GM21717 (cell line): ENCODE data around the gene ST6GALNAC3.

Experiments
- ATAC-seq: cut with Tn5 transposase; IDR thresholded peaks from one replicate; pipeline ENCODE4 v1.9.1; 2021; ENCODE audit warnings: mild to moderate bottlenecking, moderate library complexity; ENCODE audit not compliant: unreplicated experiment

The ST6GALNAC3 gene

GRCh38 chr1:76491737-76492136, 417.2 kb downstream of the ST6GALNAC3 start:
- ATAC-seq: no peak

- no peak for ATAC-seq
These were observed 418.3 kb downstream of the ST6GALNAC3 start for GRCh38 chr1:76492752-76493430.

DNA sequence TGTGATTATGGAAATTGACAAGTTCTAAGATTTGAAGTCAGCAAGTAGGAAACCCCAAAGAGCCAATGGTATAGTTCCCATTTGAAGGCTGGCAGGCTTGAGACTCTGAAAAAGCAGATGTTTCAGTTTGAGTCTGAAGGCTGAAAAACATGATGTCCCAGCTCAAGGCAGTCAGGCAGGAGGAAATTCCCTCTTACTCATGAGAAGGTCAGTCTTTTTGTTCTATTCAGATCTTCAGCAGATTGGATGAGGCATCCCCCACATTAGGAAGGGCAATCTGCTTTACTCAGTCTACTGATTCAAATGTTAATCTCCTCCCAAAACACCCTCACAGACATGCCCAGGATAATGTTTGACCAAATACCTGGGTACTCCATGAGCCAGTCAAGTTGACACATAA, 420.3 kb downstream of the ST6GALNAC3 start:
- ATAC-seq: peak; percentile 93

- ATAC-seq: no peak
These were observed 422.3 kb downstream of the ST6GALNAC3 start for GRCh38 chr1:76496871-76497270.

DNA sequence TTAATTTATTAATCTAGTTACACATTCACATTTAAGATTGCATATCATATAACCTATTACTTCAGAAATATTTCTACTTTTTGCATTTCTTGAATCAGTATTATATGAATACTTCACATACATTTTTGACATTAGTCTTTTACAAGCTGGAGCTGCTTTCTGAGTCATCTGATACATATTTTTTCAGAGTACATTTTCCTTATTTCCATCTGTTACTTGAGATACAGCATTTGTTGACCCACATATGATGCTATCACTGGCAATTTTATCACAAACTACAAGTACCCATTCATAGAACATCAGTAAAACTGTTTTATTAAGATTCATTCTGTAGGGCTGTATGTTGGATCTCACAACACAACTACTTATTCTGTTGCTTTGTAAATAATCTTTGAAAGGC, 425.6 kb downstream of the ST6GALNAC3 start:
- ATAC-seq: no peak

DNA sequence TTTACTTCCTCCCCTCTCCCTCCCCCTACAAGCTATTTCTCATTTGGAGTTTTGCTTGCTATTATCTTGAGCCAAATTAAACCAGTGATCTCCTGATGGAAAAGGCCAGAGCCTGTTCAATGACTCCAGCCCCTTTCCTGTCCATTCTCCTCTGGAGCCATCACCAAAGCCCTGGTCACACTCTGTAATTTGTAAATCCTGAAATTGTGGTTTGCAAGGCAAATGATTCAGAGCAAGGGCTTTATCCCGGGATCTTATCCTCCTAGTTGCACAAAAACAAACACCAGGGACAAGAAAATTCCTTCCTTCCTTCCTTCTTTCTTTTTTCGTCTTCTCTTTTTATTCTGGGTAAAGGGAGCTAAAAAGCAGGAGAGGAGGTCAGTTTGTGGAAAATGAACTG, 426.6 kb downstream of the ST6GALNAC3 start:
- no peak for ATAC-seq

GRCh38 chr1:76501586-76502219, 427.2 kb downstream of the ST6GALNAC3 start:
- no peak for ATAC-seq

DNA sequence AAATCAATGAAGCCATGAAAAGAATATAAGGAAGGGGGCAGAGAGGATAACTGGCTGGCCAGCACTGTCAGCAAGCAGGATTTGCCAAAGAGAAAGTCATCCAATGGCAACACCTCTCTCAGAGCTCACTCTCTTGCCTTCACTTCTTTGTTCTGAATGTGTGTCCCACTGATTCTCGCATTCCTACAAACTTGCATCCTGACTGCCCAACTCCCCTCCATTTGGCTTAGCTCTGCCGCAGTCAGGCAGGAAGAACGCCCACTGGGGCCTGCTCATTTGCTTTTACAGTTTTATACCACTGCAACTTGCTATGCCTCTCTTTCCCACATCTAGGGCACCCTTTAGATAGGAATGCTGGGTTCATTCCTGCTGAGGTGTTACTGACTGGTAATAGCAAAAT, 428.6 kb downstream of the ST6GALNAC3 start:
- ATAC-seq: no peak

DNA sequence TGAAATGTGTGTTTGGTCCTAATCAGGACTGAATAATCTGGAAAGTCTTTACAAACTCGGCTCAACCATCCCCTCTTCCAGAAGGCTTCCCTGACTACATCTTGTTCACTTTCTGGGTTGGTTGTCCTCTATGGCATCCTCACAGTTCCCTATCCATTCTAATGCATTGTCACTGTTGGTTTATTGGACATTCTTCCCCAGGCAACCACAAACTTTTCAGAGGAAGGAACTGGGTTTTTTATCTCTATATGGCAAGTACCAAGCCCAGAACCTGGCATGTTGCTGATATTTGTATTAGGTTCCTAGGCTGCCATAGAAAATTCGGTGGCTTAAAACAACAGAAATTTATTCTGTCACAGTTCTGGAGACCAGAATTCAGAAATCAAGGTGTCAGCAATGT, 429.2 kb downstream of the ST6GALNAC3 start:
- ATAC-seq: no peak

GRCh38 chr1:76507376-76507775, 432.8 kb downstream of the ST6GALNAC3 start:
- no peak for ATAC-seq

GRCh38 chr1:76508871-76509270, 434.3 kb downstream of the ST6GALNAC3 start:
- ATAC-seq: no peak

GRCh38 chr1:76510672-76511557, 436.4 kb downstream of the ST6GALNAC3 start:
- no peak for ATAC-seq

DNA sequence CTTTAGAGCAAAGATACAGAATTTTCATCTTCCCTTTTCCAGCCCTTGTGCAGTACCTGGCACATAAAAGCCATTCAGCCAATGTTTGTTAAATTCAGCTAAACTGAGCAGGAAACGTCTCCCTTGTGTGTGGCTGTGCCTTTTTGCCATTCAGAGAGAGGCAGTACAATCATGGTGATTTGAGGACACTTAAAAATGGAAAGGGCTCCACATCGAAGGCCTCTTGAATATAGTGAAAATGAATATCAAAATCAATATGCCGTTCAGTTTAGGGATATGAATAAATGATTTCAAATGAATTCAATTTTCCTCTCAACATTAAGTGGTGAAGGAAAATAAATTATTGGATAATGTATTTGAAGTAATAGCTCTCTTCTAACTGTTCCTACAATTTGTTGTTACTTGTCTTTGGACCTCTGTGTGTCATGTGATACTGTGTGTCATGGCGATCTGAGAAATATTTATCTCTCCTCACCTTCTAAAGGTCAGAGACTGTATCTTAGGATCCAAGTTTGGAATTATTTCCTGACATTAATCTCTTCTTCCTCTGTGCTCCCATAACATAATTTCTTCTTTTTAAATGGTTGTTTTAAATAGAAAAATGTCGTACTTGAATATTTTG, 437.1 kb downstream of the ST6GALNAC3 start:
- ATAC-seq: no peak

DNA sequence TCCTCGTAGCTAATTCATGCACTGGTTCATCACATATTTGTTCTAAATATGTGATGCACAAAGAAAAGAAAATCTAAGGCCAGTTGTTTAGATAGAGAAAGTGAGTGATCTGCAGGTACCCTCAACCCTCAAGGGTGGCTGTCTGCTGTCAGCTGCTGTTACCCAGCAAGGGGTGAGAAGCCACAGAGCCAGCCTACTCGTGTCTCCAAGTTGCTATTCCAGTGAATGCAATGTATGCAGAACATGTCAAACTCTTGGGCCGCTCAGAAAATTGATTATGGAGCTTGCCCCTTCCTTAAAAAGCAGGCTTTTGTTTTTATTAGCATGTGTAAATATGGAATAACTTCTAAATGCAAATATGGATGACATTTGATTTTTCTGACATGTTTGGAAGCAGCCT, 456.4 kb downstream of the ST6GALNAC3 start:
- ATAC-seq: no peak

DNA sequence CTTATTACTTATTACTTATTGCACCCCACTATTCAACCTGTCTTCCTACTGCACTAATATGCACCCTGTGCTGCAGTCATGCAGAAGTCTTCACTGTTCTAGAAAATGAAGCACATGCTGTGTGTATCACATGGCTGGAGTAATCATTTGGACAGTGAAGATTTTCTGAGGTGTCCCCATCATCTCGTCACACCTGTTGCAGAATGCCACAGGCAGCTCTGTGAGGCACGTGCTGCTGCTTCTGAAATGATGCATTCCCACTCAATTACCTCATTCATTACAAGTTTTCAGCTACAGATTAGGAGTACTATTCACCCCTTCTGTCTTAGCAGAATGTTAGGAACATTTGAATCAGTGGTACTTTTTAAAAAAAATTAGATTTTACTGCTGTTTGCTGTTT, 467.1 kb downstream of the ST6GALNAC3 start:
- no peak for ATAC-seq

DNA sequence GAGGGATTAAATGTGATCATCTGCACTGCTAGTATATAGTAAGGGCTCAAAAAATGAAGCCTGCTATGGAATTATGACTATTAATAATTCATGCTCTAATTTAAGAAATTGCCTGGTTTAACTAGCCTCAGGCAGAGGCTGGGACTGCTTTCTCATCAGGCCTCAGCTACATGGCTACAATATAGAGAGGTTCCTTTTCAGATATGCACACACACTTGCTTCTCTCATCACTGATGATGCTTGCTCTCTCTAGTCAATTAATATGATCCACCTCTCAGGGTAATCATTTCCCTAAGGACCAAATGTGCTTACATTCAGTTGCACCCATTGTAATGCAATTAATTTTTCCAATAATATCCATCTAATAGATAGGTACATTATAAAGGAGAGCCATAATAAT, 467.8 kb downstream of the ST6GALNAC3 start:
- ATAC-seq: no peak

DNA sequence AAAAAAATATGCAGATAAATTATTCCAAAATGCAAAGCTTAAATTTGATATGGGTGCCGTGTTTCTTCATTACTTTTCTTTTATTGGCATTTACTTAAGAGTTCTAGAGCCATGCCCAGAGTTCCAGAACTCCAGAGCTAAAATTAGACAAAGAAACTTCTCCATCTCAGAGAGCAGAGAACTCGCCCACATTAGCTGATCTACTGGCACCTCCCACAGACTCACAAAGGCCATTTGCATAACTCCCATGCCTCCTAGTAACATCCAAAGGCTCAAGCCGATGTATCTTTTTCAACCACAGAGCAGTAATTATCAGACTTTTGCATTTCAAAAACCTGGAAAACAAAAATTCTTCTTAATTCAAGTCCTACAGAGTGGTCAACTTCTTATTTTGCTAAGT, 468.9 kb downstream of the ST6GALNAC3 start:
- ATAC-seq: no peak

DNA sequence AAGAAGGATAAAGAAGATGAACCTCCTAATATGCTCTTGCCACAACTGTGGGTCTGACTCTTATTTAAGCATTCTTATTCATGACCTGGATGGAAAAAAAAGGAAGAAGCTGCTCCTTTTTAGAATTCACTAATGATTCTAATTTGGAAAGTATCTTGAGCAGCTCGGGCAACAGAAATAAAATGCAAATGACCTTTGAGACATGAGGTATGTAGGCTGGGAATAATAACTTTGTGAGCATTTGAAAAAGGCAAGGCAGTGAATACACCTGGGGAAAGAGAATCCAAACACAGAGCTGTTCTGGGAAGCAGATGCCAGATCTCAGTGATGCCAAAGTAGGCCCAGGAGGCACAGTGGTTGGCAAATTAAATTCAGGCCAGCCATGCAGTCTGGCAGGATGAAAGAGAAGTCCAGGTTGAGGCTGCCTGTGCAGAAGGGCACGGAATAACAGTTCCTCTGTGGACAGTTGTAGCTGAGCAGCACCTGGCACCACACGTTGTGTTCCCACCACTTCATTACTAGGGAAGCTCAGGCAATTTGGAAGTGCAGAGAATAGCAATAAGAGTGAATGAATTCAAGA, 471.9 kb downstream of the ST6GALNAC3 start:
- ATAC-seq: no peak

DNA sequence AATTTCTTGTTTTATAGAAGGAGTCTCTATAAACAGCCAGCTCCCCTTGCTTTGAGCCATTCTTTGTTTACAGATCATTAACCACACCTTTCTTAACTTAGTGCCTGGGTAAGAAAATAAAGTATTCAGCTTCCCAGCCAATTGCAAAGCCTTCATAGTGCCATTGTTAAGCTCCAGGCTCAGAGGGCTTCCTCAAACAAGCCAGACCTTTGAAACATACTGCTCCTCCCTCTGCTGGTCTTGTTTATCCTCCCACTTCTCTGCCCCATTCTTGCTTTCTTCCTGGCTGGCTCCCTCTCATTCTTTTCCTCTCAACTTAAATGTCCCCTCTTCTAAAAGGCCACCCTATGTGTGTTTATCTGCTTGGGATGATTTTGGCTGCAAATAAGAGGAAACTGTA, 473.4 kb downstream of the ST6GALNAC3 start:
- no peak for ATAC-seq

DNA sequence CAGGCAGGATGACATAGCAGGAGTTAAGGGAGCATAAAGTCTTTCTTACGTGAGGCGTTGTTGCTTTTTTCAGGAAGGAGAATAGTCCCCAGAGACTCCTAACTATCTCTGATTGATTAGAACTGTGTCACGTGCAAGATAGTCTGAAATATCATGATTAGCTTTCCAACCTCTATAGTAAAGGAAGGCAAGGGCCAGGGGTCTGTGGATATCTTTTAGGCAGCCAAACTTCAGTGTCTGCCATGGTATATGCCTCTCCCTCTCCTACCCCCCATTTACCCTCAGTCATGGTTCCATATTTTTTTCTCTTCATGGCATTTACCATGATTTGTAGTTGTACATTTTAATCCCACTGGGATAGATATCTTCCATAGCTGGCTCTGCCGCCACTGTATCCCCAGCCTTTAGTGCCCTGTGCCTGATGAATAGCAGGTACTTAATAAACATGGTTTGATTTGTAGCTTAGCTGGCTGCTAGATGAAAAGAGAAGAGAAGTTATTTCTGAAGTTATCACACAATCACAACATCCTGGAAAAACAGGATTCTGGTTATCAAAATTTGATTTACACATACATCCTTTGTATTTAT, 474.1 kb downstream of the ST6GALNAC3 start:
- no peak for ATAC-seq

- ATAC-seq: no peak
These were observed 479.7 kb downstream of the ST6GALNAC3 start for GRCh38 chr1:76554283-76554682.
